ENCODE data around the gene TXNRD1.
A peak's percentile ranks its signal among the peaks of the same experiment; 100 is the strongest.
"Not testable (repeated sequence)": the region's sequence is repeated elsewhere in the genome, so short reads cannot be mapped to it uniquely, and the experiment has no call there.

The TXNRD1 gene

GRCh38 chr12:104279164-104279563 is 63.6 kb downstream of the TXNRD1 start:
- FAIRE-seq, result no peak
- DNase-seq (ENCODE audit: low spot score), result no peak

GRCh38 chr12:104280111-104280510 is 64.5 kb downstream of the TXNRD1 start:
- no peak for FAIRE-seq

GRCh38 chr12:104280717-104281458 is 65.3 kb downstream of the TXNRD1 start:
- DNase-seq (ENCODE audit: low spot score), result peak; percentile 59
- FAIRE-seq, result no peak

More at GRCh38 chr12:104280111-104280510, 64.5 kb downstream of the TXNRD1 start:
- DNase-seq (ENCODE audit: low spot score), result no peak

DNA sequence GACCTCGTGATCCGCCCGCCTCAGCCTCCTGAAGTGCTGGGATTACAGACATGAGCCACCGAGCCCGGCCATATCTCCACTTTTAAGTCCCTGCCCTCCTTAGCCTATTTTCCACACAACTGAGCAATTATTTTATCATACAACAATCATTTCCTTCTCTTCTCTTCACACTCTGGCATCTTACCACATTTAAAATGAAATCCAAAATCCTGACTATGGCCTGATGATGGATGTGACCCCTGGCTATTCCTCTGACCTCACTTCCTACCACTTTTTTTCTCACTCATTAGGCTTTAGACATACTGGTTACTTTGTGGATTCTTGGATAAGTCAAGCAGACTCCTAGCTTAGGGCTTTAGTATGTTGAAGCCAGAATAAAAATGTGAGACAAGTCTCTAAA is 66.1 kb downstream of the TXNRD1 start:
- DNase-seq (ENCODE audit: low spot score) (no peak), FAIRE-seq (no peak)

DNA sequence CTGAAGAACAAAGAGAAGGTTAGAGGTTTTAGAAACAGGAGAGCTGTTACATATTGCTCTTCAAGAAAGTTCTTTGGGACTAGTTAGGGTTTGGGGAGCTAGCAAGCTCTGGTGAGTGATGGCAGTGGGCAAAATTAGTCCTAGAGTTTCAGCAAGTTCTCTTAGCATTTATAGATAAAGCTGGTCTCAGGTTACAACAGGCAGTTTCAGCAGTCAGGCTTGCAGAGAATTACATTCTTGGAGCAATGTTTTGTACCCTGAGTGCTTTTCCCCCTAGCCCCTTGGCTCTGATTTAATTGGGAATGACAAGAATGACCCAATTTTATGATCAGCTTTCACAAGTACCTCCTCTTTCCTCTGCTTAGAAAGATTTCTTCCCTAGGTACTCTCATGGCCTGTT is 66.5 kb downstream of the TXNRD1 start:
- no peak for DNase-seq (ENCODE audit: low spot score)
- FAIRE-seq, result no peak

DNA sequence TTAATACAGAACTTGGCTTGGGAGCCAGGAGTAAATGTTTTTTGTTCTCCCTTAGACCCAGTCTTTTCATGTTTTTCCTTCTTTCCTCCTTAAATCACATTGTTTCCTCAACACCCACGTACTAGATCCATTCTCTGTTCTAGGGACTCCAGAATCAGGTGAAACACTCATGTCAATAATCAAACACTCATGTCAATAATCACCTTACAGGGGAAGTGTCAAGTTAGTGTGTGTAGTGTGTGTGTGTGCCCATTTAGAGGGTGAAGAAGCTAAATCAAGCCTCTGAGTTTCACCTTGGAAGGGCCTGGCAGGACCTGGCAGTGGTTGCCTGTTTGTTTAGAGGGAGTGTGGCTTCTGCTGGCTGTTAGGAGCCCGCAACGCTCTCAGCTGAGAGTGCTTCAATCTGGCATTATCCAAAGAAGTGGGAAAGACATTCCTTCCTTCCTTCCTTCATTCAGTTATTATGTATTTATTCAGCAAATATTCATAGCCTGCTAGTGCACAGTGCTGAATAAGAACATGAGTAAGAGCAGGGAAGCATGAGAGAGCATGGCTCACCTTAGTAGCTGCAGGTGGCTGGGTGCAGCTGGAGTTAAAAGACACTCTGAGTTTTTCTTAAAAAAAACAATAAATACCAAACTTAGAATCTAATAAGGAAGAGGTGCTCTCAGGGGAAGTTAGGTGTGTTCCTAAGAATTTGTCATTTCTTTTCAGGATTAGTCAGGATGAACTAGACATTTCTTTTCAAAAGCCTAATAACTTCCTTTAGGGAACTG is 70.3 kb downstream of the TXNRD1 start:
- DNase-seq (ENCODE audit: low spot score) (peak; percentile 13), FAIRE-seq (no peak)

DNA sequence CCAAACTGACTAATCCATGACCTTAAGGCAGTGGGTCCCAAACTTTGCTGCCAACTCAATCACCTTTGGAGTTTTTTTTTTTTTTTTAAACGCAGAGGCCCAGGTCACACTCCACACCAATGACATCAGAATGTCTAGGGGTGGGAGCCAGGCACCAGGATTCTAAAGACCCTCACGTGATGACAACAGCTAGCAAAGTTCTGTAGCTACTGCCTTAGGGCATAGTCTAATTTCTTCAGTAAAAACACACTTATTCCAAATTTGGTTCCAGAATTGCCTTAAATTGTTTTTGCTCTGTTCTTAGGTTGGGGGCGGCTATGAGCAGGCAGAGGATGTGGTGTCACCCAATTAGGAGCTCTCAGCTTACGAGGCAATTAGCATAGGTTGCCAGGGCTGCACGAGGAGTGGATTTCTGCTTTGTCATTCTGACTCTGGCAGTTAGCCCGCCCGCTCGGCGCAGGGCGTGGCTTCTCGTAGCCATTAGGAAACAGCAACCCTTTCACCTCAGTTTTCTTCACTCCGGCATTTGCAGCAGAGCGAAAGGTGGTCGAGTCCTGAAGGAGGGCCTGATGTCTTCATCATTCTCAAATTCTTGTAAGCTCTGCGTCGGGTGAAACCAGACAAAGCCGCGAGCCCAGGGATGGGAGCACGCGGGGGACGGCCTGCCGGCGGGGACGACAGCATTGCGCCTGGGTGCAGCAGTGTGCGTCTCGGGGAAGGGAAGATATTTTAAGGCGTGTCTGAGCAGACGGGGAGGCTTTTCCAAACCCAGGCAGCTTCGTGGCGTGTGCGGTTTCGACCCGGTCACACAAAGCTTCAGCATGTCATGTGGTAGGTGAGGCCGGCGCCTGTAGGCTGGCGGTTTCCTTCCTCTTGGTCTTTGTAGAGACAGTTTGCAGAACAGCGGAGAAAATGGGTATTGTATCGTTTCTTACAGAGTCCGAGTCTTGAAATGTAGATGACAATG is 71.2 kb downstream of the TXNRD1 start:
- DNase-seq (ENCODE audit: low spot score), result peak; percentile 72
- no peak for FAIRE-seq

DNA sequence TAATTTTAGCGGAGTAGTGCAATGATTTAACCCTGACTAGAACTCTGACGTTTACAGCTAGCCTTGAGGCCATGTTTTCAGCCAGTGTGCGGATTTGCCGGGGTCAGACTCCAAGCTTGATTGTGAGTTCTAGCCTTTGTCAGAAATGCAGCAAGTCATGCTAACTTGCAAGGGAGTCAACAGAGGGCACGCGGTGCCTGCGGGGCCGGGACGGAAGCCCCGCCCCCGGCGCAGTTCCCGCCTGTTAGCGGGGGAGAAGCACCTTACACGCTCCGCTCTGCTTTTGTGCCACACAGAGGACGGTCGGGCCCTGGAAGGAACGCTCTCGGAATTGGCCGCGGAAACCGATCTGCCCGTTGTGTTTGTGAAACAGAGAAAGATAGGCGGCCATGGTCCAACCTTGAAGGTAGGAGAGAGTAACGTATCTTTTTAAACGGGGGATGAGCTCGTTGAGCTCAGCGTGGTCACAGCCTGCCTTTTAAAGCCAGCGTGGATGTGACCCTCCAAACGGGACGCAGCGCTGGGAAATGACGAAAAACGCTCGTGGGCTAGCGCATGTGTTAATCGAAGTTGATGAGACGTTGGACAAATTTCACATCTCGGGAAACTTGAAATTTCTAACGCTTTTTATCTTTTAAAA is 73.2 kb downstream of the TXNRD1 start:
- FAIRE-seq (no peak), DNase-seq (ENCODE audit: low spot score) (peak; percentile 82)

GRCh38 chr12:104290320-104290719 is 74.7 kb downstream of the TXNRD1 start:
- DNase-seq (ENCODE audit: low spot score) (no peak), FAIRE-seq (no peak)

DNA sequence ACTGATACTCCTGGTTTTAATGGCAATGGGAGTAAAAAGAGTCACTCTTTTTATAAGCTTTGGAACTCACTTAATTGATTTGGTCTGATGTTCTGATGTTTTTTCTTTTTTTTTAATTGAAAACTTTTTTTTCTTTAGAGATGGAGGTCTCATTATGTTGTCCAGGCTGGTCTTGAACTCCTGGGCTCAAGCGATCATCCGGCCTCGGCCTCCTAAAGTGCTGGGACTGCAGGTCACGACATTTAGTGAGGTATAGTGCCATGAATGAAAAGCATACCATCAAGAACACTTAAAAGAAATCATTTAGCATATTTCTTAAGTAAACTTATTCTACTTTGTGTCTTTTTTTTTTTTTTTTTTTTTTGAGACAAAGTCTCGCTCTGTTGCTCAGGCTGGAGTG is 75.3 kb downstream of the TXNRD1 start:
- FAIRE-seq (no peak), DNase-seq (ENCODE audit: low spot score) (no peak)

GRCh38 chr12:104291867-104292524 is 76.4 kb downstream of the TXNRD1 start:
- FAIRE-seq, result no peak
- DNase-seq (ENCODE audit: low spot score), result no peak

GRCh38 chr12:104292872-104293794 is 77.6 kb downstream of the TXNRD1 start:
- FAIRE-seq, result no peak

GRCh38 chr12:104294158-104294859 is 78.7 kb downstream of the TXNRD1 start:
- DNase-seq (ENCODE audit: low spot score); FAIRE-seq: not testable (repeated sequence)

More at GRCh38 chr12:104292872-104293794, 77.6 kb downstream of the TXNRD1 start:
- no peak for DNase-seq (ENCODE audit: low spot score)

- FAIRE-seq (no peak), DNase-seq (ENCODE audit: low spot score) (no peak)
These were observed 79.5 kb downstream of the TXNRD1 start for GRCh38 chr12:104294927-104295668.

DNA sequence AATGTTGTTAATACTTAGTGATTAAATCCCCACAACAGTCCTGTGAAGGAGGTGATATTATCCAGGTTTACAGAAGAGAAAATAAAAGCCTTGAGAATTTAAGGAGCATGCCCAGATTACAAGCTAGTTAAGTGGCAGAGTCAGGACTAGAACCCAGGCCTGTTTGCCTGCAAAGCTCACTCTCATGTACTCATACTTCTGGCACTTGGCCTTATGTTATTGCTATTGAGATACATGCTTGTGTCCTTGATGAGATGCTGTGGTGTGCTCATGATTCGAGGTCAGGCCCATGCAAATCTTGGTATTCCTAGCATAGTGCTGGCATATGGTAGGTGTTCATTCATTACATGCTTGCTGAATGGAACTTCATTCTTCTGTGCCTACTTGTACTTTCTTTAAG is 80.4 kb downstream of the TXNRD1 start:
- no peak for FAIRE-seq
- no peak for DNase-seq (ENCODE audit: low spot score)

GRCh38 chr12:104296718-104297117 is 81.1 kb downstream of the TXNRD1 start:
- FAIRE-seq (no peak), DNase-seq (ENCODE audit: low spot score) (no peak)

DNA sequence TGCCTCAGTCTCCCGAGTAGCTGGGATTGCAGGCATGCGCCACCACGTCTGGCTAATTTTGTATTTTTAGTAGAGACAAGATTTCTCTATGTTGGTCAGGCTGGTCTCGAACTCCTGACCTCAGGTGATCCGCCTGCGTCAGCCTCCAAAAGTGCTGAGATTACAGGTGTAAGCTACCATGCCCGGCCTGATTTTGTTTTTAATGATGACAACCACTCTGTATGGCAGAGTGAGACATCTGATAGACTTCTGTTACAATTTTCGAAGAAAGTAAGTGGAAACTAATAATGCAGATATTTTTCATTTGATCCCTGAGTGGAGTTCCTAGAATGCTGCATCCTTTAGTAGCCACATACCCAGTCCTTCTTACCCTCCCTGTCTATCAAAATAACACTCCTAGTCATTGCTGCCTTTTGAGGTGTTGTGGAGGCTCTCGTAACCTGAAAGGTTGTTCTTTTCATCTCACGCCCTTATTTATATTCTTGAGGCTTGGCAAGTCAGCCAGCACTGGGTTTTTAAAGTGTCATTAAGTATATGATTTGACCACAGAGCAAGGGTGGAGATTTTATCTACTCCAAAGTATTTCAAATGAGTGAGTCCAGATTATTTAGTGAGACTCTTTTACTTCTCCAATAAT is 82.0 kb downstream of the TXNRD1 start:
- DNase-seq (ENCODE audit: low spot score) (no peak), FAIRE-seq (no peak)
